Caco-2 (cell line): ENCODE measurements around the gene PNMA1. TPM values are rescaled to one million over a fixed set of nuclear protein-coding genes. Genes with fewer than 3 reads are reported as not detected.

Source experiments
- BruUV-seq: library from RNA; stranded (reverse); fragments of 400-500 nt; replicated peaks from 2 replicates; lab custom pipeline; 2021; lab: Mats Ljungman, UMichigan
- CTCF ChIA-PET: fragments of 300-600 bp; sonication (Branson Sonifier 250); formaldehyde crosslinking; loops from one replicate; lab custom pipeline; 2022; ENCODE audit warnings: antibody characterized with exemption; lab: Charles Lee
- POLR2A ChIA-PET: fragments of 300-600 bp; sonication (Branson Sonifier 250); formaldehyde crosslinking; loops from one replicate; lab custom pipeline; 2022; ENCODE audit warnings: antibody characterized with exemption; lab: Charles Lee
- DNase-seq, 2 experiments: peaks; one replicate each; pipeline versions ENCODE4 v3.0.0 to v3.0.0-alpha.2; 2020 to 2022
- H3K27me3 ChIP-seq: replicated peaks from 2 replicates; pipeline ENCODE4 v1.6.0; 2011; ENCODE audit warnings: low read length; ENCODE audit not compliant: control insufficient read depth, insufficient read depth
- H3K36me3 ChIP-seq: 2 replicates; pipeline ENCODE4 v1.5.1; 2011; ENCODE audit warnings: low read length; ENCODE audit not compliant: control insufficient read depth, insufficient read depth
- H3K4me1 ChIP-seq: fragments of 250-450 bp; sonication (Bioruptor Pico); 2 replicates; pipeline ENCODE4 v1.5.1; 2020; ENCODE audit warnings: mild to moderate bottlenecking
- H3K4me3 ChIP-seq: 2 replicates; pipeline ENCODE4 v1.5.1; 2011; ENCODE audit warnings: low read depth, mild to moderate bottlenecking, control low read depth, low read length
- H3K9me3 ChIP-seq: fragments of 250-450 bp; sonication (Bioruptor Pico); 2 replicates; pipeline ENCODE4 v1.5.1; 2020; ENCODE audit warnings: mild to moderate bottlenecking, moderate library complexity
- H3K27ac Mint-ChIP-seq: one replicate; pipeline ENCODE4 v1.8.0; 2022; ENCODE audit warnings: mixed read lengths; ENCODE audit not compliant: unreplicated experiment
- H3K27me3 Mint-ChIP-seq: one replicate; pipeline ENCODE4 v1.8.0; 2022; ENCODE audit warnings: mixed read lengths; ENCODE audit not compliant: insufficient read depth, unreplicated experiment
- H3K36me3 Mint-ChIP-seq: one replicate; pipeline ENCODE4 v1.8.0; 2022; ENCODE audit warnings: mild to moderate bottlenecking, mixed read lengths; ENCODE audit not compliant: insufficient read depth, unreplicated experiment
- H3K4me1 Mint-ChIP-seq: one replicate; pipeline ENCODE4 v1.8.0; 2022; ENCODE audit warnings: low read depth, mixed read lengths; ENCODE audit not compliant: unreplicated experiment
- H3K4me3 Mint-ChIP-seq: one replicate; pipeline ENCODE4 v1.8.0; 2022; ENCODE audit warnings: mild to moderate bottlenecking, moderate library complexity, mixed read lengths; ENCODE audit not compliant: unreplicated experiment
- H3K9me3 Mint-ChIP-seq: one replicate; pipeline ENCODE4 v1.8.0; 2022; ENCODE audit warnings: mixed read lengths; ENCODE audit not compliant: unreplicated experiment
- intact Hi-C: fragments of 100-400 bp; cut with micrococcal nuclease; formaldehyde crosslinking; loops from one replicate; pipeline ENCODE4 v1.10.0; 2022; ENCODE audit not compliant: unreplicated experiment
- total RNA-seq: library from RNA; stranded (reverse); gene quantifications from 2 replicates; pipeline ENCODE4 v1.2.3, GENCODE V29; 2022
- TF ChIP-seq, protein P1 (sequence below), 2 experiments: fragments of 200-600 bp in 1 of 2; IDR thresholded peaks; 1 replicate in 1 of 2; 2 replicates in 1 of 2; pipeline versions ENCODE4 v1.5.1 to v1.8.0; 2011 to 2022; ENCODE audit warnings: antibody characterized with exemption in 1 of 2, control low read depth in 1 of 2, inconsistent platforms in 1 of 2, low read depth in 1 of 2, low read length in 1 of 2, mild to moderate bottlenecking in 1 of 2, moderate library complexity in 1 of 2; ENCODE audit not compliant: insufficient read depth in 1 of 2, severe bottlenecking in 1 of 2, unreplicated experiment in 1 of 2

Gene PNMA1
- total RNA-seq, 1 experiment from 2014 or later = 38.8 TPM

DNA sequence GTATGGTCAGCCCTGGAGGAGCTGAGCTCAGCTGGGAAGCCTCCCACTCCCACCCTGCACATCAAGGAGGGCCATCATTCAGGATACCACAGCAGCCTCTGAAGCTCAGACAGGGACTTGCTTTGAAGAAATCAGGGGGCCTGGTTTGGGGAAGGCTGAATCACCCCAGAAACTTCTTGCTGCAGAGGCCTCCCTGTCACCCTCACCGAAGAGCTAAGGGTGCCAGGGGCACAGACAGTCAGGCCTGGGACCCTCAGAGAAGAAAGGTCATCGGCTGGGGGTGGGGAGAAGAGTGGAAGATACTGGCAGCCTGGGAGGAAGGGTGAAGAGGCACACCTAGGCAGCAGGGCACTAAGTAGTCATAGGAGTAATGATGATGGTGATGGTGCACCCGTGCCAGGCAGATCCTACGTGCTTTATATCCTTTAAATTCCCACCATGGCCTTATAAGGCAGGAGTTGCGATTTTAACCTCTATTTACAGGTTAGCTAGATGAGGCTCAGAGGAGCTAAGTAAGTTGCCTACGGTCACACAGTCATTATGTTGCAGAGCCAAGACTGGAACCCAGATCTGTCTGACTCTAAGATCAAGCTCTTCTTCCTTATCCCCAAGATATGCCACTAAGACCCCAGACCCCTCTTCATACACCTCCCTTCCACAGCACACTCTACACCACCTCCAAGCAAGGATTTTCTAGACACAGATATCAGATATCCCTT, 28.5 kb upstream of the PNMA1 start:
- Histone ChIP-seq H3K4me1 (peaks cover 75% of the 10 kb centered on the region), H3K4me3 (no peak overlapping the region), H3K27me3 (no peaks in the 10 kb centered on the region), H3K36me3 (peaks cover 3% of the 10 kb centered on the region), H3K9me3 (no peaks in the 10 kb centered on the region)
- POLR2A ChIA-PET = interaction anchor here (0.6 to 1.0 kb wide), 2 partner anchors 17 to 57 kb away, joined by 3 to 7 read pairs; a partner anchor contains a TSS
- H3K36me3 Mint-ChIP-seq = peaks cover 44% of the 10 kb centered on the region
- BruUV-seq = no TSS peak
- H3K27me3 Mint-ChIP-seq = no peaks in the 10 kb centered on the region
- DNase-seq = no peak
- H3K4me1 Mint-ChIP-seq = peaks cover 39% of the 10 kb centered on the region
- intact Hi-C loops = loop anchor here (5.0 kb wide), 1 partner anchor 85 kb away; no protein-coding TSS in a partner anchor
- CTCF ChIA-PET = interaction anchor here (0.8 to 3.6 kb wide), 4 partner anchors 11 to 16 kb away, joined by 3 to 60 read pairs (median 18); a partner anchor contains a TSS
- no peaks in the 10 kb centered on the region for H3K9me3 Mint-ChIP-seq
- H3K4me3 Mint-ChIP-seq = peak overlapping the region; percentile 14
- peak overlapping the region; percentile 83 for H3K27ac Mint-ChIP-seq
- TF ChIP-seq, protein P1, sequence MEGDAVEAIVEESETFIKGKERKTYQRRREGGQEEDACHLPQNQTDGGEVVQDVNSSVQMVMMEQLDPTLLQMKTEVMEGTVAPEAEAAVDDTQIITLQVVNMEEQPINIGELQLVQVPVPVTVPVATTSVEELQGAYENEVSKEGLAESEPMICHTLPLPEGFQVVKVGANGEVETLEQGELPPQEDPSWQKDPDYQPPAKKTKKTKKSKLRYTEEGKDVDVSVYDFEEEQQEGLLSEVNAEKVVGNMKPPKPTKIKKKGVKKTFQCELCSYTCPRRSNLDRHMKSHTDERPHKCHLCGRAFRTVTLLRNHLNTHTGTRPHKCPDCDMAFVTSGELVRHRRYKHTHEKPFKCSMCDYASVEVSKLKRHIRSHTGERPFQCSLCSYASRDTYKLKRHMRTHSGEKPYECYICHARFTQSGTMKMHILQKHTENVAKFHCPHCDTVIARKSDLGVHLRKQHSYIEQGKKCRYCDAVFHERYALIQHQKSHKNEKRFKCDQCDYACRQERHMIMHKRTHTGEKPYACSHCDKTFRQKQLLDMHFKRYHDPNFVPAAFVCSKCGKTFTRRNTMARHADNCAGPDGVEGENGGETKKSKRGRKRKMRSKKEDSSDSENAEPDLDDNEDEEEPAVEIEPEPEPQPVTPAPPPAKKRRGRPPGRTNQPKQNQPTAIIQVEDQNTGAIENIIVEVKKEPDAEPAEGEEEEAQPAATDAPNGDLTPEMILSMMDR (IDR thresholded peaks at IDR 0.05; ENCODE audit: insufficient read depth in 1 of 2, low read depth in 1 of 2, low read length in 1 of 2, severe bottlenecking in 1 of 2, unreplicated experiment in 1 of 2) = no peak

DNA sequence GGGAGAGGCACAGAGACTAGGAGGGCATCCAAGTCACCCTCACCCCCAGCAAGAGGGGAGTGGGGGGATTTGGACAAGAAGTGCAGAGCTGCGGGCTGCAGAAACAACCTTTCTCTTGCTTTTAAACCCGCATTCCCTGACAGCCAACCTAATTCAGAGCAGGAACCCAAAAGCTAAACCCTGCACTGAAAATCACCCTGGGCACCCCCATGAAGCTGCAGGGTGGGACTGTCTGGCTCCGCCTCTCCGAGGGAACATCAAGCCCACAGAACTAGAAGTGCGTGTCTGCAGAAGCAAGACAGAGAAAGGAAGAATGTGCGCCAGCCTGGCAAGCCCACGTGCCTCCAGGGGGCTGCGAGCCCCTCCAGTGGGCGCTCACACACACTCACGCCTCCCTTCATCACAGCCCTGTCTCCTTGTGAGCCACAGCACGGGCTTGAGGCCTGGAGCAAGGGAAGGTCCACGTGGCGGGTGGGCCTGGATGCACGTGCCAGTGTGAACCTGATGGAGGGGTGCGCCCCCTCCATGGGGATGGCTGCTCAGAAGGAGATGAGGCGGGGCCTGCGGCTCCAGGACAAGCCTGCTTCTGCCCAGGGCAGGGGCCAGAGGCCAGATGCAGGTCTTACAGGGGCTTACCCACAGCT, 27.8 kb upstream of the PNMA1 start:
- Mint-ChIP-seq H3K4me1 (peaks cover 39% of the 10 kb centered on the region), H3K27me3 (no peaks in the 10 kb centered on the region), H3K36me3 (peaks cover 45% of the 10 kb centered on the region), H3K27ac (peak overlapping the region; percentile 83), H3K4me3 (peak overlapping the region; percentile 69), H3K9me3 (no peaks in the 10 kb centered on the region)
- Histone ChIP-seq H3K27me3 (no peaks in the 10 kb centered on the region), H3K4me3 (peak overlapping the region; percentile 9; the same call in 1 of the 2 replicates), H3K9me3 (no peaks in the 10 kb centered on the region), H3K4me1 (peaks cover 72% of the 10 kb centered on the region), H3K36me3 (peaks cover 3% of the 10 kb centered on the region)
- TF ChIP-seq, protein P1 (IDR thresholded peaks at IDR 0.05; ENCODE audit: insufficient read depth in 1 of 2, low read depth in 1 of 2, low read length in 1 of 2, severe bottlenecking in 1 of 2, unreplicated experiment in 1 of 2) = no peak
- no peak for DNase-seq
- ChIA-PET POLR2A (no interaction called here), CTCF (interaction anchor here (0.8 to 3.6 kb wide), 4 partner anchors 11 to 55 kb away, joined by 3 to 60 read pairs (median 18); a partner anchor contains a TSS)
- intact Hi-C loops = loop anchor here (1.0 to 5.0 kb wide), 2 partner anchors 16 to 85 kb away; no protein-coding TSS in a partner anchor
- BruUV-seq = no TSS peak

DNA sequence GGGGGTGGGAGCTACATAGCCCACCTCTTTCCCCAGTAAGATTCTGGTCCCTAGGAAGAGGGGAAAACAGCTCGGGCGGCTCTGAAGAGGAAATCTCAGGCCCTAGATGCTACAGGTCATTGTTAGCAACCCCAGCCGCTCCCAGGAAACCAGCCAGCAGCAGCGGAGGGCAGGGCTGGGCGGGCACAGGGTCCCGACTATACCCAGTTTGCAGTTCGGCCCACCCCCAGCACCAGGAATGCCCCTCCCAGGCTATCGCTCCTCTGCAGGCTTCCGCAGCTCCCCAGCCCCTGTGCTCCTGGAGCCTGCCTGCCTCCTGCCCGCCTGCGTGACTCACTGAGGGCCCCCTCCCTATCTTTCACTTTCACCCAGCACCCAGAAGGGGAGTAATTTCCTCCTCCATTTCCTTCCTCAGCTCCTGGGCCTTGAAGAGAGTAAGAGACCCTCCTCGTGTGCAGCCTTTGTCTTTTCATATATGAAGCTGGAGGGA, 27.2 kb upstream of the PNMA1 start:
- Histone ChIP-seq H3K27me3 (no peaks in the 10 kb centered on the region), H3K4me3 (peak overlapping the region; percentile 15; the same call in 1 of the 2 replicates), H3K9me3 (no peaks in the 10 kb centered on the region), H3K36me3 (peaks cover 3% of the 10 kb centered on the region; the same call in 1 of the 2 replicates), H3K4me1 (peaks cover 66% of the 10 kb centered on the region)
- BruUV-seq = no TSS peak
- peak; percentile 56 to 73 for DNase-seq
- H3K27me3 Mint-ChIP-seq = no peaks in the 10 kb centered on the region
- CTCF ChIA-PET = interaction anchor here (0.6 to 3.6 kb wide), 12 partner anchors 12 to 295 kb away, joined by 3 to 60 read pairs (median 4); partner anchors contain the start of genes PTGR2 and ZNF410
- TF ChIP-seq, protein P1 (IDR thresholded peaks at IDR 0.05; ENCODE audit: insufficient read depth in 1 of 2, low read depth in 1 of 2, low read length in 1 of 2, severe bottlenecking in 1 of 2, unreplicated experiment in 1 of 2) = no peak
- peaks cover 39% of the 10 kb centered on the region for H3K4me1 Mint-ChIP-seq
- H3K36me3 Mint-ChIP-seq = peaks cover 48% of the 10 kb centered on the region
- POLR2A ChIA-PET = interaction anchor here (0.8 to 1.1 kb wide), 3 partner anchors 17 to 44 kb away, joined by 3 to 14 read pairs (median 3); a partner anchor contains a TSS
- intact Hi-C loops = loop anchor here (1.0 to 5.0 kb wide), 2 partner anchors 17 to 86 kb away; no protein-coding TSS in a partner anchor
- H3K9me3 Mint-ChIP-seq = no peaks in the 10 kb centered on the region
- H3K27ac Mint-ChIP-seq = peak overlapping the region; percentile 83
- peak overlapping the region; percentile 69 for H3K4me3 Mint-ChIP-seq
